Lower leg skin (tissue), 4 donors: ENCODE data around the gene HSPB6. TPM values are rescaled to one million over a fixed set of nuclear protein-coding genes. Genes with fewer than 3 reads are reported as not detected.

Experiments used
- DNase-seq, 2 donors: peaks; one replicate each; pipeline ENCODE4 v3.0.0-alpha.2; 2019; ENCODE audit warnings: low spot score in 2 of 2
- H3K4me3 ChIP-seq: fragments of 200-600 bp; sonication (generic); 2 replicates; pipeline ENCODE4 v1.5.1; 2017; ENCODE audit warnings: mild to moderate bottlenecking, low read depth; ENCODE audit not compliant: poor library complexity, severe bottlenecking
- CTCF ChIP-seq, 3 donors: fragments of 450-650 bp; IDR thresholded peaks; one replicate each; pipeline ENCODE4 v1.5.1; 2016; ENCODE audit warnings: antibody characterized with exemption in 3 of 3, mild to moderate bottlenecking in 3 of 3, moderate library complexity in 2 of 3
- POLR2A ChIP-seq, 2 donors: fragments of 450-650 bp; IDR thresholded peaks; one replicate each; pipeline ENCODE4 v1.6.1; 2016 to 2017; ENCODE audit warnings: antibody characterized with exemption in 2 of 2, mild to moderate bottlenecking in 1 of 2, moderate library complexity in 1 of 2
- WGBS, 2 donors: methylation state at CpG; one replicate each; pipeline ENCODE4 v1.1.5; 2018; 5-methylcytosine and 5-hydroxymethylcytosine counted together
- intact Hi-C: fragments of 100-400 bp; cut with DNase I; formaldehyde crosslinking; loops from one replicate; pipeline ENCODE4 v1.15.0; 2023; ENCODE audit warnings: low total_unique reads
- total RNA-seq, 4 donors: library from RNA; depleted of rRNA; stranded (reverse); fragments of >200 nt; gene quantifications; one replicate each; pipeline ENCODE4 v1.1.0, GENCODE V29; 2016

The HSPB6 gene
- total RNA-seq, 4 donors from 2014 or later, result 2.5 to 9.4 (median 3.9) TPM

GRCh38 chr19:35764432-35765315 is 7.8 kb upstream of the HSPB6 start:
- H3K4me3 ChIP-seq, result no peak overlapping the region
- no peak for DNase-seq
- TF ChIP-seq CTCF (IDR thresholded peaks at IDR 0.05) (no peak), POLR2A (IDR thresholded peaks at IDR 0.05) (no peak)
- WGBS, 2 donors, result 93 to 95% methylated on average over 17 of the region's 17 CpGs
- intact Hi-C loops, result no loop called here

- no peak overlapping the region for H3K4me3 ChIP-seq
- WGBS, 2 donors, result 92 to 96% methylated on average over 4 of the region's 4 CpGs
- intact Hi-C loops, result no loop called here
- TF ChIP-seq POLR2A (IDR thresholded peaks at IDR 0.05), result no peak
- TF ChIP-seq CTCF (IDR thresholded peaks at IDR 0.05), result no peak
- no peak for DNase-seq
Measured at GRCh38 chr19:35760711-35761349, 4.0 kb upstream of the HSPB6 start.

- no peak for DNase-seq
- no peak for TF ChIP-seq CTCF (IDR thresholded peaks at IDR 0.05)
- no peak for TF ChIP-seq POLR2A (IDR thresholded peaks at IDR 0.05)
- 88 to 89% methylated on average over 2 of the region's 2 CpGs for WGBS, 2 donors
- intact Hi-C loops, result no loop called here
- no peak overlapping the region for H3K4me3 ChIP-seq
Measured at GRCh38 chr19:35759697-35760096, 2.9 kb upstream of the HSPB6 start.

GRCh38 chr19:35757749-35758608 is 1.1 kb upstream of the HSPB6 start, which contains the start of gene PROSER3:
PROSER3 (plus strand) TSS chr19:35758176; CDS start chr19:35758216, 40 bp downstream.
- intact Hi-C loops, result no loop called here
- peak within 1 kb of the TSS; percentile 64 for H3K4me3 ChIP-seq
- DNase-seq, result peak; percentile 99 to 100
- TF ChIP-seq POLR2A (IDR thresholded peaks at IDR 0.05) (no peak), CTCF (IDR thresholded peaks at IDR 0.05) (no peak)
- WGBS, 2 donors, result 1 to 2% methylated on average over 38 to 42 of the region's 53 CpGs

GRCh38 chr19:35757231-35757748 is 461 bp upstream of the HSPB6 start:
- peak; percentile 68 to 95 for DNase-seq
- TF ChIP-seq CTCF (IDR thresholded peaks at IDR 0.05) (no peak), POLR2A (IDR thresholded peaks at IDR 0.05) (no peak)
- intact Hi-C loops, result no loop called here
- peak overlapping the region; percentile 2 for H3K4me3 ChIP-seq
- WGBS, 2 donors, result 6 to 7% methylated on average over 16 to 19 of the region's 19 CpGs
